H9 (cell line): ENCODE data around the gene LIMA1. TPM values are rescaled to one million over a fixed set of nuclear protein-coding genes. Genes with fewer than 3 reads are reported as not detected.

Experiments used
- DNase-seq: peaks from one replicate; pipeline ENCODE4 v3.0.0-alpha.2; 2017
- H2AFZ ChIP-seq: one replicate; pipeline ENCODE4 v1.6.1; 2013; ENCODE audit warnings: mild to moderate bottlenecking, low read length, control low read depth, moderate library complexity
- H2AK5ac ChIP-seq: 2 replicates; pipeline ENCODE4 v1.6.1; 2013; ENCODE audit warnings: low read length, control low read depth, mixed read lengths; ENCODE audit not compliant: insufficient read length
- H2BK120ac ChIP-seq: one replicate; pipeline ENCODE4 v1.6.1; 2013; ENCODE audit warnings: low read depth, mild to moderate bottlenecking, low read length, control low read depth, inconsistent platforms; ENCODE audit not compliant: poor library complexity, severe bottlenecking
- H2BK12ac ChIP-seq: 2 replicates; pipeline ENCODE4 v1.6.1; 2013; ENCODE audit warnings: low read length, control low read depth, mixed read lengths, low read depth; ENCODE audit not compliant: insufficient read length
- H2BK15ac ChIP-seq: 2 replicates; pipeline ENCODE4 v1.6.1; 2013; ENCODE audit warnings: low read depth, low read length, control low read depth
- H2BK20ac ChIP-seq: one replicate; pipeline ENCODE4 v1.6.1; 2013; ENCODE audit warnings: low read depth, mild to moderate bottlenecking, low read length, control low read depth, inconsistent platforms; ENCODE audit not compliant: poor library complexity, severe bottlenecking
- H2BK5ac ChIP-seq: 2 replicates; pipeline ENCODE4 v1.6.1; 2013; ENCODE audit warnings: low read length, control low read depth, mixed read lengths; ENCODE audit not compliant: insufficient read length
- H3K14ac ChIP-seq: 2 replicates; pipeline ENCODE4 v1.6.1; 2013; ENCODE audit warnings: low read length, control low read depth; ENCODE audit not compliant: insufficient read depth
- H3K18ac ChIP-seq: 2 replicates; pipeline ENCODE4 v1.6.1; 2013; ENCODE audit warnings: low read depth, mild to moderate bottlenecking, mixed read lengths, low read length, control low read depth; ENCODE audit not compliant: insufficient read length
- H3K23ac ChIP-seq: 2 replicates; pipeline ENCODE4 v1.6.1; 2013; ENCODE audit warnings: low read length, control low read depth, mixed read lengths, low read depth; ENCODE audit not compliant: insufficient read length
- H3K23me2 ChIP-seq: 2 replicates; pipeline ENCODE4 v1.6.1; 2013; ENCODE audit warnings: low read depth, mild to moderate bottlenecking, mixed read lengths, low read length, control low read depth; ENCODE audit not compliant: insufficient read length, poor library complexity, severe bottlenecking
- H3K27ac ChIP-seq: 2 replicates; pipeline ENCODE4 v1.5.1; 2013; ENCODE audit warnings: low read length, control low read depth, mixed read lengths, low read depth; ENCODE audit not compliant: insufficient read length
- H3K27me3 ChIP-seq: 2 replicates; pipeline ENCODE4 v1.6.1; 2013; ENCODE audit warnings: low read length, control low read depth, inconsistent platforms; ENCODE audit not compliant: insufficient read depth
- H3K4ac ChIP-seq: 2 replicates; pipeline ENCODE4 v1.6.1; 2013; ENCODE audit warnings: low read depth, mild to moderate bottlenecking, control low read depth, inconsistent platforms, low read length, moderate library complexity
- H3K4me1 ChIP-seq: 2 replicates; pipeline ENCODE4 v1.6.1; 2013; ENCODE audit warnings: low read length, control low read depth, inconsistent platforms; ENCODE audit not compliant: insufficient read depth
- H3K4me2 ChIP-seq: 2 replicates; pipeline ENCODE4 v1.6.1; 2013; ENCODE audit warnings: low read length, control low read depth, mixed read lengths; ENCODE audit not compliant: insufficient read length, insufficient read depth
- H3K56ac ChIP-seq: 2 replicates; pipeline ENCODE4 v1.6.1; 2013; ENCODE audit warnings: low read depth, mild to moderate bottlenecking, mixed read lengths, low read length, control low read depth; ENCODE audit not compliant: insufficient read length
- H3K79me1 ChIP-seq: 2 replicates; pipeline ENCODE4 v1.6.1; 2013; ENCODE audit warnings: low read depth, mild to moderate bottlenecking, moderate library complexity, low read length, control low read depth, inconsistent platforms; ENCODE audit not compliant: insufficient read depth, poor library complexity, severe bottlenecking
- H3K79me2 ChIP-seq: 2 replicates; pipeline ENCODE4 v1.6.1; 2013; ENCODE audit warnings: low read length, control low read depth, inconsistent platforms; ENCODE audit not compliant: insufficient read depth
- H3K9ac ChIP-seq: 2 replicates; pipeline ENCODE4 v1.6.1; 2013; ENCODE audit warnings: low read length, control low read depth, mixed read lengths; ENCODE audit not compliant: insufficient read length; ENCODE audit errors: extremely low read depth
- H3K9me3 ChIP-seq: one replicate; pipeline ENCODE4 v1.6.1; 2013; ENCODE audit warnings: low read depth, low read length, inconsistent platforms; ENCODE audit not compliant: control insufficient read depth
- H3T11ph ChIP-seq: one replicate; pipeline ENCODE4 v1.6.1; 2013; ENCODE audit warnings: mild to moderate bottlenecking, low read length, control low read depth, inconsistent platforms
- H4K20me1 ChIP-seq: one replicate; pipeline ENCODE4 v1.6.1; 2013; ENCODE audit not compliant: control insufficient read depth, insufficient read length, insufficient read depth
- H4K5ac ChIP-seq: 2 replicates; pipeline ENCODE4 v1.6.1; 2013; ENCODE audit warnings: low read depth, mild to moderate bottlenecking, mixed read lengths, low read length, control low read depth; ENCODE audit not compliant: insufficient read length
- H4K8ac ChIP-seq: replicated peaks from 2 replicates; pipeline ENCODE4 v1.6.1; 2013; ENCODE audit warnings: low read length, control low read depth, mixed read lengths, low read depth; ENCODE audit not compliant: insufficient read length
- H4K91ac ChIP-seq: 2 replicates; pipeline ENCODE4 v1.6.1; 2013; ENCODE audit warnings: low read depth, mild to moderate bottlenecking, moderate library complexity, mixed read lengths, low read length, control low read depth; ENCODE audit not compliant: insufficient read length
- H3K27ac Mint-ChIP-seq, 3 experiments: 2 replicates in 2 of 3; 3 replicates in 1 of 3; pipeline ENCODE4 v1.8.0; 2020 to 2021; ENCODE audit warnings: mixed read lengths in 3 of 3, mild to moderate bottlenecking in 1 of 3, moderate library complexity in 1 of 3
- H3K27me3 Mint-ChIP-seq: 2 replicates; pipeline ENCODE4 v1.8.0; 2021; ENCODE audit warnings: low read depth, mild to moderate bottlenecking, moderate library complexity, mixed read lengths
- H3K36me3 Mint-ChIP-seq, 3 experiments: 2 replicates in 2 of 3; 3 replicates in 1 of 3; pipeline ENCODE4 v1.8.0; 2020 to 2021; ENCODE audit warnings: low read depth in 3 of 3, mixed read lengths in 3 of 3; ENCODE audit not compliant: insufficient read depth in 1 of 3
- H3K4me1 Mint-ChIP-seq, 2 experiments: 2 replicates each; pipeline ENCODE4 v1.8.0; 2020; ENCODE audit warnings: mixed read lengths in 2 of 2
- H3K4me3 Mint-ChIP-seq, 2 experiments: 2 replicates in 1 of 2; 3 replicates in 1 of 2; pipeline ENCODE4 v1.8.0; 2020 to 2021; ENCODE audit warnings: mild to moderate bottlenecking in 2 of 2, mixed read lengths in 2 of 2, moderate library complexity in 1 of 2
- H3K9me3 Mint-ChIP-seq, 2 experiments: 2 replicates in 1 of 2; 3 replicates in 1 of 2; pipeline ENCODE4 v1.8.0; 2020; ENCODE audit warnings: mild to moderate bottlenecking in 2 of 2, mixed read lengths in 2 of 2, moderate library complexity in 1 of 2
- CTCF ChIP-seq: fragments of 200-600 bp; sonication (generic); conservative IDR thresholded peaks from 3 replicates; pipeline ENCODE4 v1.8.0; 2021; ENCODE audit warnings: antibody characterized with exemption, mild to moderate bottlenecking
- WGBS: extraction: QIAGEN DNeasy Blood & Tissue Kit; methylation state at CpG from one replicate; pipeline ENCODE4 v1.1.7; 2013; ENCODE audit warnings: missing lambda C conversion rate, low lambda C conversion rate, mixed read lengths; ENCODE audit not compliant: insufficient read length; ENCODE audit errors: extremely low coverage; 5-methylcytosine and 5-hydroxymethylcytosine counted together
- total RNA-seq: library from RNA; stranded (reverse); gene quantifications from 2 replicates; pipeline ENCODE4 v1.2.1, GENCODE V29; 2021

LIMA1 gene
- total RNA-seq, 1 experiment from 2014 or later: 40.8 TPM

GRCh38 chr12:50302686-50303085, 19.4 kb upstream of the LIMA1 start:
- no CpG with 5 or more reads among the region's 3 CpGs for WGBS
- no peak overlapping the region for H3T11ph ChIP-seq
- Mint-ChIP-seq H3K9me3 (no peaks in the 10 kb centered on the region), H3K27me3 (no peaks in the 10 kb centered on the region), H3K27ac (no peak overlapping the region), H3K36me3 (no peaks in the 10 kb centered on the region), H3K4me3 (no peak overlapping the region), H3K4me1 (peaks cover 0 to 4% of the 10 kb centered on the region in 2 experiments; a peak in 1 of 4 replicates)
- no peak overlapping the region for H3K23ac ChIP-seq
- no peaks in the 10 kb centered on the region for H3K79me1 ChIP-seq
- no peak overlapping the region for H3K4me2 ChIP-seq
- no peak overlapping the region for H3K27ac ChIP-seq
- H3K4me1 ChIP-seq: no peaks in the 10 kb centered on the region
- no peak overlapping the region for H3K4ac ChIP-seq
- no peak overlapping the region for H2BK12ac ChIP-seq
- H3K56ac ChIP-seq: no peak overlapping the region
- no peaks in the 10 kb centered on the region for H3K27me3 ChIP-seq
- H3K79me2 ChIP-seq: no peaks in the 10 kb centered on the region
- no peak overlapping the region for H2BK120ac ChIP-seq
- no peak overlapping the region for H2AK5ac ChIP-seq
- TF ChIP-seq CTCF: no peak
- H2AFZ ChIP-seq: no peak overlapping the region
- H2BK15ac ChIP-seq: no peak overlapping the region
- H2BK5ac ChIP-seq: no peak overlapping the region
- no peak for DNase-seq
- H3K18ac ChIP-seq: no peak overlapping the region
- H4K91ac ChIP-seq: no peak overlapping the region
- no peaks in the 10 kb centered on the region for H4K20me1 ChIP-seq
- H4K5ac ChIP-seq: no peak overlapping the region
- no peak overlapping the region for H3K9ac ChIP-seq
- H3K9me3 ChIP-seq: no peaks in the 10 kb centered on the region
- H2BK20ac ChIP-seq: no peak overlapping the region
- no peak overlapping the region for H3K14ac ChIP-seq
- H3K23me2 ChIP-seq: no peaks in the 10 kb centered on the region
- no peak overlapping the region for H4K8ac ChIP-seq
